ENCODE measurements around the gene CSNK1D. TPM values are rescaled to one million over a fixed set of nuclear protein-coding genes. Genes with fewer than 3 reads are reported as not detected.

Gene CSNK1D
- total RNA-seq, 1 experiment from 2014 or later, result 157 TPM

DNA sequence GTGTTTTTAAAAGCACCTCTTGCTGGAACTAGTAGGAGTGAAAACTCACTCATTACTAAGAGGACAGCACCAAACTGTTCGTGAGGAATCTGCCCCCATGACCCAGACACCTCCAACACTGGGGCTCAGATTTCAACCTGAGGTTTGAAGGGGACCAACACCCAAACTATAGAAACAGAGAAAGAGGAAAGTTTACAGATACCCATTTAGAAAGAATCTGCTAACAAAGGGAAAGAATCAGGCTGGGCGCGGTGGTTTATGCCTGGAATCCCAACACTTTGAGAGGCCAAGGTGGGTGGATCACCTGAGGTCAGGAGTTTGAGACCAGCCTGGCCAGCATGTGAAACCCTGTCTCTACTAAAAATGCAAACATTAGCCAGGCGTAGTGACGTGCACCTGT, 3.4 kb upstream of the CSNK1D start:
- TF ChIP-seq, protein P1, sequence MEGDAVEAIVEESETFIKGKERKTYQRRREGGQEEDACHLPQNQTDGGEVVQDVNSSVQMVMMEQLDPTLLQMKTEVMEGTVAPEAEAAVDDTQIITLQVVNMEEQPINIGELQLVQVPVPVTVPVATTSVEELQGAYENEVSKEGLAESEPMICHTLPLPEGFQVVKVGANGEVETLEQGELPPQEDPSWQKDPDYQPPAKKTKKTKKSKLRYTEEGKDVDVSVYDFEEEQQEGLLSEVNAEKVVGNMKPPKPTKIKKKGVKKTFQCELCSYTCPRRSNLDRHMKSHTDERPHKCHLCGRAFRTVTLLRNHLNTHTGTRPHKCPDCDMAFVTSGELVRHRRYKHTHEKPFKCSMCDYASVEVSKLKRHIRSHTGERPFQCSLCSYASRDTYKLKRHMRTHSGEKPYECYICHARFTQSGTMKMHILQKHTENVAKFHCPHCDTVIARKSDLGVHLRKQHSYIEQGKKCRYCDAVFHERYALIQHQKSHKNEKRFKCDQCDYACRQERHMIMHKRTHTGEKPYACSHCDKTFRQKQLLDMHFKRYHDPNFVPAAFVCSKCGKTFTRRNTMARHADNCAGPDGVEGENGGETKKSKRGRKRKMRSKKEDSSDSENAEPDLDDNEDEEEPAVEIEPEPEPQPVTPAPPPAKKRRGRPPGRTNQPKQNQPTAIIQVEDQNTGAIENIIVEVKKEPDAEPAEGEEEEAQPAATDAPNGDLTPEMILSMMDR (IDR thresholded peaks at IDR 0.05; ENCODE audit: unreplicated experiment), result no peak
- Mint-ChIP-seq H3K9me3 (ENCODE audit: low read depth, unreplicated experiment) (no peaks in the 10 kb centered on the region), H3K36me3 (ENCODE audit: insufficient read depth, unreplicated experiment) (peaks cover 35% of the 10 kb centered on the region), H3K4me1 (ENCODE audit: low read depth, unreplicated experiment) (peaks cover 69% of the 10 kb centered on the region), H3K27ac (ENCODE audit: unreplicated experiment) (peak overlapping the region; percentile 3), H3K27me3 (ENCODE audit: unreplicated experiment) (no peaks in the 10 kb centered on the region), H3K4me3 (ENCODE audit: low read depth, unreplicated experiment) (peak overlapping the region; percentile 11)
- no TSS peak for BruUV-seq (replicated peaks)
- intact Hi-C loops (cut with micrococcal nuclease; ENCODE audit: unreplicated experiment), result no loop called here
- CTCF ChIA-PET, result no interaction called here
- DNase-seq, result peak; percentile 35

DNA sequence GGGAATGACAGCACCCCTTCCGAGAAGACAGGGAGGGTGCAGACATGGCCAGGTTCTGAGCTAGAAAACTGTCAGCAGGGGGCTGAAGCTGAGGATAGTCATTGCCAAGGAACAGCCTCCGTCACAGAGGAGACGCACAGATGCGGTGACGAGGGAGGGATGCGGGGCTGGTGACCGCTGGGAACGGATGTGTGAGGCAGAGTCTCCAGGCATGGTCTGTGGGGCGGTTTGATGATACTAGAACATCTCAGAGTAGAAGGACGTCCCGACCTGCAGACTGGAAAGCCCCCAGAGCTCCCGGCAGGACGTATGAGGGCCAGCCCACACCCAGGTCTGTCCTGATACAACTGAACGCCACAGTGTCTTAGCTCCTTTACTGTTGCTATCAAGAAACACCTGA, 1.8 kb upstream of the CSNK1D start:
- CTCF ChIA-PET, result no interaction called here
- no TSS peak for BruUV-seq (replicated peaks)
- peaks cover 62% of the 10 kb centered on the region for H3K4me1 Mint-ChIP-seq (ENCODE audit: low read depth, unreplicated experiment)
- DNase-seq, result no peak
- H3K4me3 Mint-ChIP-seq (ENCODE audit: low read depth, unreplicated experiment), result no peak overlapping the region
- H3K9me3 Mint-ChIP-seq (ENCODE audit: low read depth, unreplicated experiment), result no peaks in the 10 kb centered on the region
- H3K27ac Mint-ChIP-seq (ENCODE audit: unreplicated experiment), result peak overlapping the region; percentile 6
- intact Hi-C loops (cut with micrococcal nuclease; ENCODE audit: unreplicated experiment), result no loop called here
- H3K36me3 Mint-ChIP-seq (ENCODE audit: insufficient read depth, unreplicated experiment), result peaks cover 42% of the 10 kb centered on the region
- TF ChIP-seq, protein P1 (IDR thresholded peaks at IDR 0.05; ENCODE audit: unreplicated experiment), result no peak
- no peaks in the 10 kb centered on the region for H3K27me3 Mint-ChIP-seq (ENCODE audit: unreplicated experiment)

DNA sequence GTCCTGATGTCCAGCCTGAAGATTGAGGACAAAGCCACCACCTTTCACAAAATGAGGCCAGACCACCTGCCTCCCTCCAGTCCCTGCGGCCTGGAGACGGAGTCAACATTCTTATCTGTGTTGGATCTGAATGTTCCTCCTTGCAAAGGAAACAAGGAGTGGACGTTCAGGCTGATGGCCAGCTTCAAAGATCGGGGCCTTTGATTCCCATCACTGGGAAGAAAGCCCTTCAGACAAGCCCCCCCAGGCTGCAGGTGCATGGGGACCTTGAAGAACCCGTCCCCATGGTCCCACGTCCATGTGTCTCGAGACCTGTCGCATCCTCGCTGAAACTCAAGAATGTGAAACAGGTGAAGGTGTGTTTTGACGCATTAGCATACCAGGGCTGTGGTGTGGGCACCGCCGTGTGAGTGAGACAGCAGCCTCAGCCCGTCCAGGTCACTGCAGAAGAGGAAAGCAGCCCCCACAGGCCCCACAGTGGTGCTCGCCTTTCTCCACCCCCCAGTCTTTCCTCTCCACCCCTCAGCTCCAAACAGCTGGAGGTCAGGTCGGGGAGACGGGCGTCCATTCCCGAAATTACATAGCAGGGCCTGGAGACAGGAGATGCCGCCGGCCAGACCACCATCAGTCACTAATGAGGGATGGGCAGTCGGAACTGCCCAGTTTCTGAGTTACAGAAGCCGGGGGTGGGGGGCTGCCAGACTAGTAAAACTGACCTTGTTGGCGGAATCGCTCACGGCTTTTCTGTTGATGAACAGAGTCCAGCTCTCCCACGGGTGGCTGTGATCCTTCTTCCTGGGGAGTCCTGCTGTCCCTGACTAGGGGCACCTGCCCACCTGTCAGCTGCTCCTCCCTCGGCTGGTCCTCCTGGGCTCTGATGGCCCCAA, 877 bp upstream of the CSNK1D start:
- intact Hi-C loops (cut with micrococcal nuclease; ENCODE audit: unreplicated experiment), result no loop called here
- no peak for DNase-seq
- TF ChIP-seq, protein P1 (IDR thresholded peaks at IDR 0.05; ENCODE audit: unreplicated experiment), result no peak
- Mint-ChIP-seq H3K27me3 (ENCODE audit: unreplicated experiment) (no peaks in the 10 kb centered on the region), H3K4me3 (ENCODE audit: low read depth, unreplicated experiment) (peak overlapping the region; percentile 79), H3K9me3 (ENCODE audit: low read depth, unreplicated experiment) (no peaks in the 10 kb centered on the region), H3K4me1 (ENCODE audit: low read depth, unreplicated experiment) (peaks cover 71% of the 10 kb centered on the region), H3K27ac (ENCODE audit: unreplicated experiment) (peak overlapping the region; percentile 100), H3K36me3 (ENCODE audit: insufficient read depth, unreplicated experiment) (peaks cover 49% of the 10 kb centered on the region)
- no TSS peak for BruUV-seq (replicated peaks)
- CTCF ChIA-PET, result interaction anchor here (0.6 to 1.3 kb wide), 2 partner anchors 17 to 52 kb away, joined by 3 to 4 read pairs; no protein-coding TSS in a partner anchor

DNA sequence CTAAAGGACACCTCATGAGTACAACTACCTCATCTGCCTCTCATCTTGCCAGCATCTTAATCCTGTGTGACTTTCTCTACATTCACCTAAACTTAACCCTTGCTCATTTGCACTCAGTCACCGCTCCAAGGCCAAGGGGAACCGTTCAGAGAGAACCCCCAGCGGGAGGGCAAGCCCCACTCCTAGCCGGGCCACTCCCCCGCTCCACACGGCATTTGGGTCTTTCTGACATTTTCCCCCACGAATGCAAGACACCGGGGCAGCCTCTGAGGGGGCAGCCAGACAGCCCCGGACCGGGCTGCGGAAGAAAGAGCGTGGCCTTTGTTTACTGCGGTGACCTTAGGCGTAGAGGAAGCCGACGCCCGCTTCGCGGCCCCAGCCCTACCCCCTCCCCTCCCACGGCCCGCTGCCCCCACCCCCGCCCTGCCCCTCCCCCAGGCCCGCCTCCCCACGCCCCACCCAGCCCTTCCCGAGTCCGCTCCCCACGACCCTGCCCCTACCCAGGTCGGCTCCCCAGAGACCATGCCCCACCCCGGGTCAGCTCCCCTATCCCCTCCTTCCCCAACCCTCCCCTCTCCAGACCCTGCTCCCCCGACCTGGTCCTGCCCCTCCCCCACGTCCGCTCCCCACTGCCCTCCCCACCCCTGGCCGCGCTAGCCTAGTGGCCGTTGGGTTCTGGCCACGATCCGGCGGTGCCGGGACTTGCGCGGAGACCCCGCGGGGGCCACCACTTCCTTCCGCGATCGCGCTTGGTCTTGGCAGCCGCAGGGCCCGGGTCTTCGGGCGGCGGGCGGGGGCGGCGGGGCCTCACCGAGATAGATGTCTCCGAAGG, 789 bp downstream of the CSNK1D start:
- no peak for DNase-seq
- TF ChIP-seq, protein P1 (IDR thresholded peaks at IDR 0.05; ENCODE audit: unreplicated experiment), result no peak
- intact Hi-C loops (cut with micrococcal nuclease; ENCODE audit: unreplicated experiment), result no loop called here
- Mint-ChIP-seq H3K9me3 (ENCODE audit: low read depth, unreplicated experiment) (no peaks in the 10 kb centered on the region), H3K4me3 (ENCODE audit: low read depth, unreplicated experiment) (peak overlapping the region; percentile 79), H3K36me3 (ENCODE audit: insufficient read depth, unreplicated experiment) (peaks cover 66% of the 10 kb centered on the region), H3K27me3 (ENCODE audit: unreplicated experiment) (no peaks in the 10 kb centered on the region), H3K27ac (ENCODE audit: unreplicated experiment) (peak overlapping the region; percentile 100), H3K4me1 (ENCODE audit: low read depth, unreplicated experiment) (peaks cover 73% of the 10 kb centered on the region)
- BruUV-seq (replicated peaks), result no TSS peak
- CTCF ChIA-PET, result interaction anchor here (0.6 to 1.3 kb wide), 2 partner anchors 19 to 964 kb away, joined by 3 to 4 read pairs; no protein-coding TSS in a partner anchor
